BE2C (cell line): ENCODE measurements around the gene CLSTN3.
A peak's percentile ranks its signal among the peaks of the same experiment; 100 is the strongest.

Experiments used
- DNase-seq: peaks from one replicate; pipeline ENCODE4 v3.0.0-alpha.2; 2020
- H3K27me3 ChIP-seq: fragments of 250-450 bp; sonication (Bioruptor Pico); 2 replicates; pipeline ENCODE4 v1.5.1; 2020; ENCODE audit warnings: mild to moderate bottlenecking
- H3K36me3 ChIP-seq: fragments of 250-450 bp; sonication (Bioruptor Pico); 2 replicates; pipeline ENCODE4 v1.5.1; 2020; ENCODE audit warnings: mild to moderate bottlenecking
- H3K4me1 ChIP-seq: fragments of 250-450 bp; sonication (Bioruptor Pico); 2 replicates; pipeline ENCODE4 v1.5.1; 2020
- H3K4me3 ChIP-seq: 2 replicates; pipeline ENCODE4 v1.5.1; 2011; ENCODE audit warnings: low read depth, low read length
- H3K9me3 ChIP-seq: fragments of 250-450 bp; sonication (Bioruptor Pico); 2 replicates; pipeline ENCODE4 v1.5.1; 2020
- CTCF ChIP-seq: IDR thresholded peaks from 2 replicates; pipeline ENCODE4 v1.5.1; 2012; ENCODE audit warnings: mild to moderate bottlenecking, low read depth, low read length

Gene CLSTN3

GRCh38 chr12:7108003-7108795 lies 22.0 kb upstream of the CLSTN3 start:
- Histone ChIP-seq H3K36me3 (no peaks in the 10 kb centered on the region), H3K4me3 (peak overlapping the region; percentile 55), H3K4me1 (no peaks in the 10 kb centered on the region), H3K27me3 (no peaks in the 10 kb centered on the region), H3K9me3 (no peaks in the 10 kb centered on the region)
- no peak for TF ChIP-seq CTCF
- no peak for DNase-seq

GRCh38 chr12:7108796-7109571 lies 21.2 kb upstream of the CLSTN3 start, which contains the start of gene C1RL:
TSS of gene C1RL (minus strand) at chr12:7109214. CDS start at chr12:7109180, 34 bp downstream.
- Histone ChIP-seq H3K9me3 (no peaks in the 10 kb centered on the region), H3K4me3 (peak within 1 kb of the TSS; percentile 55), H3K4me1 (no peaks in the 10 kb centered on the region), H3K36me3 (no peaks in the 10 kb centered on the region), H3K27me3 (no peaks in the 10 kb centered on the region)
- DNase-seq: peak; percentile 82
- peak; percentile 96 for TF ChIP-seq CTCF

- no peaks in the 10 kb centered on the region for H3K27me3 ChIP-seq
- no peaks in the 10 kb centered on the region for H3K9me3 ChIP-seq
- DNase-seq: no peak
- H3K4me3 ChIP-seq: no peak overlapping the region
- no peaks in the 10 kb centered on the region for H3K36me3 ChIP-seq
- TF ChIP-seq CTCF: no peak
- no peaks in the 10 kb centered on the region for H3K4me1 ChIP-seq
Observed at GRCh38 chr12:7109572-7109920, 20.6 kb upstream of the CLSTN3 start.

GRCh38 chr12:7110661-7111060 lies 19.5 kb upstream of the CLSTN3 start:
- H3K9me3 ChIP-seq: no peaks in the 10 kb centered on the region
- no peak for TF ChIP-seq CTCF
- no peak for DNase-seq
- no peaks in the 10 kb centered on the region for H3K27me3 ChIP-seq
- H3K4me1 ChIP-seq: no peaks in the 10 kb centered on the region
- H3K4me3 ChIP-seq: no peak overlapping the region
- no peaks in the 10 kb centered on the region for H3K36me3 ChIP-seq

- no peak for DNase-seq
- H3K27me3 ChIP-seq: no peaks in the 10 kb centered on the region
- TF ChIP-seq CTCF: no peak
- no peak overlapping the region for H3K4me3 ChIP-seq
- no peaks in the 10 kb centered on the region for H3K36me3 ChIP-seq
- H3K4me1 ChIP-seq: no peaks in the 10 kb centered on the region
- no peaks in the 10 kb centered on the region for H3K9me3 ChIP-seq
Observed at GRCh38 chr12:7112041-7112440, 18.1 kb upstream of the CLSTN3 start.

- Histone ChIP-seq H3K4me1 (no peaks in the 10 kb centered on the region), H3K4me3 (no peak overlapping the region), H3K9me3 (no peaks in the 10 kb centered on the region), H3K27me3 (no peaks in the 10 kb centered on the region), H3K36me3 (no peaks in the 10 kb centered on the region)
- DNase-seq: no peak
- peak; percentile 89 for TF ChIP-seq CTCF
Observed at GRCh38 chr12:7113389-7113871, 16.7 kb upstream of the CLSTN3 start.
